ENCODE data around the gene PDE7B. TPM values are rescaled to one million over a fixed set of nuclear protein-coding genes. Genes with fewer than 3 reads are reported as not detected.

Gene PDE7B
- total RNA-seq, 4 donors from 2014 or later = 12.9 to 22.5 (median 16.4) TPM

GRCh38 chr6:136085370-136086115, 234.0 kb downstream of the PDE7B start:
- Histone ChIP-seq H3K27ac (no peak overlapping the region), H3K36me3 (no peaks in the 10 kb centered on the region), H3K4me3 (no peak overlapping the region), H3K9me3 (no peaks in the 10 kb centered on the region), H3K4me1 (no peaks in the 10 kb centered on the region), H3K27me3 (no peaks in the 10 kb centered on the region)
- WGBS, 2 donors = 71 to 73% methylated on average over 6 of the region's 6 CpGs
- DNase-seq (ENCODE audit: low spot score in 2 of 2) = no peak
- TF ChIP-seq CTCF (IDR thresholded peaks at IDR 0.05) (no peak), EP300 (IDR thresholded peaks at IDR 0.05) (no peak), POLR2A (IDR thresholded peaks at IDR 0.05) (no peak)

GRCh38 chr6:136086686-136087085, 235.2 kb downstream of the PDE7B start:
- Histone ChIP-seq H3K36me3 (no peaks in the 10 kb centered on the region), H3K27ac (no peak overlapping the region), H3K9me3 (no peaks in the 10 kb centered on the region), H3K4me3 (no peak overlapping the region), H3K27me3 (no peaks in the 10 kb centered on the region), H3K4me1 (peaks cover 0 to 5% (median 0%) of the 10 kb centered on the region in 4 donors)
- WGBS, 2 donors = 86 to 89% methylated on average over 8 of the region's 8 CpGs
- TF ChIP-seq POLR2A (IDR thresholded peaks at IDR 0.05) = no peak
- TF ChIP-seq CTCF (IDR thresholded peaks at IDR 0.05) = no peak
- no peak for TF ChIP-seq EP300 (IDR thresholded peaks at IDR 0.05)
- no peak for DNase-seq (ENCODE audit: low spot score in 2 of 2)

GRCh38 chr6:136087986-136088385, 236.5 kb downstream of the PDE7B start:
- no peak for DNase-seq (ENCODE audit: low spot score in 2 of 2)
- H3K4me3 ChIP-seq = no peak overlapping the region
- peaks cover 0 to 5% (median 0%) of the 10 kb centered on the region in 4 donors for H3K4me1 ChIP-seq
- no peak for TF ChIP-seq EP300 (IDR thresholded peaks at IDR 0.05)
- no peak for TF ChIP-seq CTCF (IDR thresholded peaks at IDR 0.05)
- TF ChIP-seq POLR2A (IDR thresholded peaks at IDR 0.05) = no peak
- no peaks in the 10 kb centered on the region for H3K36me3 ChIP-seq
- H3K27ac ChIP-seq = no peak overlapping the region
- no peaks in the 10 kb centered on the region for H3K9me3 ChIP-seq
- H3K27me3 ChIP-seq = no peaks in the 10 kb centered on the region
- 93 to 94% methylated on average over 6 of the region's 6 CpGs for WGBS, 2 donors

GRCh38 chr6:136088693-136089092, 237.2 kb downstream of the PDE7B start:
- H3K9me3 ChIP-seq = peaks cover 0 to 4% (median 0%) of the 10 kb centered on the region in 4 donors
- H3K36me3 ChIP-seq = no peaks in the 10 kb centered on the region
- WGBS, 2 donors = 86 to 87% methylated on average over 5 of the region's 5 CpGs
- H3K27me3 ChIP-seq = no peaks in the 10 kb centered on the region
- no peak overlapping the region for H3K27ac ChIP-seq
- H3K4me3 ChIP-seq = no peak overlapping the region
- no peak for DNase-seq (ENCODE audit: low spot score in 2 of 2)
- peaks cover 0 to 5% (median 0%) of the 10 kb centered on the region in 4 donors for H3K4me1 ChIP-seq
- TF ChIP-seq CTCF (IDR thresholded peaks at IDR 0.05) = no peak
- TF ChIP-seq POLR2A (IDR thresholded peaks at IDR 0.05) = no peak
- TF ChIP-seq EP300 (IDR thresholded peaks at IDR 0.05) = no peak

GRCh38 chr6:136089876-136090275, 238.4 kb downstream of the PDE7B start:
- 94% methylated on average over 6 of the region's 6 CpGs for WGBS, 2 donors
- no peaks in the 10 kb centered on the region for H3K27me3 ChIP-seq
- DNase-seq (ENCODE audit: low spot score in 2 of 2) = no peak
- no peak overlapping the region for H3K4me3 ChIP-seq
- H3K27ac ChIP-seq = no peak overlapping the region
- H3K9me3 ChIP-seq = peaks cover 0 to 7% (median 0%) of the 10 kb centered on the region in 4 donors
- H3K4me1 ChIP-seq = peaks cover 0 to 5% (median 0%) of the 10 kb centered on the region in 4 donors
- TF ChIP-seq EP300 (IDR thresholded peaks at IDR 0.05) = no peak
- TF ChIP-seq CTCF (IDR thresholded peaks at IDR 0.05) = no peak
- TF ChIP-seq POLR2A (IDR thresholded peaks at IDR 0.05) = no peak
- no peaks in the 10 kb centered on the region for H3K36me3 ChIP-seq

Measured in tibial nerve (tissue), 4 donors.